Endothelial cell of umbilical vein (primary cell): ENCODE measurements around the gene MTCL1. TPM values are rescaled to one million over a fixed set of nuclear protein-coding genes. Genes with fewer than 3 reads are reported as not detected.

Experiments used
- BruUV-seq: library from RNA; stranded (reverse); fragments of 400-500 nt; replicated peaks from 2 replicates; lab custom pipeline; 2021; lab: Mats Ljungman, UMichigan
- CTCF ChIA-PET: fragments of 300-600, 350-600 bp; sonication (Branson Sonifier 250); formaldehyde crosslinking; loops from one replicate; lab custom pipeline; 2021; ENCODE audit warnings: antibody characterized with exemption, inconsistent platforms; lab: Charles Lee
- POLR2A ChIA-PET: fragments of 300-600, 350-600 bp; sonication (Branson Sonifier 250); formaldehyde crosslinking; loops from one replicate; lab custom pipeline; 2021; ENCODE audit warnings: antibody characterized with exemption, inconsistent platforms; lab: Charles Lee
- DNase-seq: peaks from one replicate; pipeline ENCODE4 v3.0.0-alpha.2; 2011; ENCODE audit warnings: low read depth, low spot score
- FAIRE-seq: peaks from 2 replicates; lab custom pipeline; 2011; peaks lifted over from hg19 to GRCh38; lab: Jason Lieb, UNC
- H2AFZ ChIP-seq: 2 replicates; pipeline ENCODE4 v1.6.0; 2012; ENCODE audit warnings: low read depth, low read length, control low read depth, inconsistent platforms
- H3K27ac ChIP-seq: 2 replicates; pipeline ENCODE4 v1.5.1; 2011; ENCODE audit warnings: low read depth, mild to moderate bottlenecking, control low read depth, low read length, moderate library complexity; ENCODE audit not compliant: insufficient read depth
- H3K27me3 ChIP-seq, 2 experiments: 2 replicates each; pipeline versions ENCODE4 v1.6.0 to v1.6.1; 2011; ENCODE audit warnings: low read length in 2 of 2, mixed read lengths in 1 of 2; ENCODE audit not compliant: control insufficient read depth in 2 of 2, insufficient read depth in 2 of 2
- H3K36me3 ChIP-seq, 2 experiments: 2 replicates in 1 of 2; 3 replicates in 1 of 2; pipeline ENCODE4 v1.5.1; 2011; ENCODE audit warnings: low read length in 2 of 2, mild to moderate bottlenecking in 1 of 2, moderate library complexity in 1 of 2; ENCODE audit not compliant: control insufficient read depth in 2 of 2, insufficient read depth in 2 of 2; ENCODE audit errors: extremely low read depth in 1 of 2
- H3K4me1 ChIP-seq: 3 replicates; pipeline ENCODE4 v1.5.1; 2011; ENCODE audit warnings: mild to moderate bottlenecking, low read length; ENCODE audit not compliant: control insufficient read depth, insufficient read depth; ENCODE audit errors: extremely low read depth
- H3K4me2 ChIP-seq: 2 replicates; pipeline ENCODE4 v1.6.1; 2011; ENCODE audit warnings: low read length, control low read depth, mixed read lengths; ENCODE audit not compliant: insufficient read depth
- H3K4me3 ChIP-seq, 3 experiments: fragments of 200-600 bp in 1 of 3; sonication (generic), shearing (Covaris generic) in 1 of 3; replicated peaks in 1 of 3; 2 replicates each; pipeline ENCODE4 v1.5.1; 2011 to 2016; ENCODE audit warnings: control low read depth in 3 of 3, low read length in 3 of 3, mild to moderate bottlenecking in 2 of 3, inconsistent platforms in 1 of 3, low read depth in 1 of 3, moderate library complexity in 1 of 3; ENCODE audit not compliant: insufficient read depth in 1 of 3
- H3K79me2 ChIP-seq: 2 replicates; pipeline ENCODE4 v1.6.0; 2012; ENCODE audit warnings: low read length, inconsistent platforms; ENCODE audit not compliant: control insufficient read depth, insufficient read depth
- H3K9ac ChIP-seq: replicated peaks from 2 replicates; pipeline ENCODE3; 2011; ENCODE audit warnings: low read length, control low read depth; ENCODE audit not compliant: insufficient read depth; ENCODE audit errors: extremely low read depth
- H3K9me1 ChIP-seq: replicated peaks from 3 replicates; pipeline ENCODE4 v1.6.0; 2011; ENCODE audit warnings: mild to moderate bottlenecking, low read length; ENCODE audit not compliant: control insufficient read depth, insufficient read depth; ENCODE audit errors: extremely low read depth
- H3K9me3 ChIP-seq: replicated peaks from 2 replicates; pipeline ENCODE4 v1.5.1; 2012; ENCODE audit warnings: low read length, inconsistent platforms; ENCODE audit not compliant: control insufficient read depth, insufficient read depth
- H4K20me1 ChIP-seq: replicated peaks from 2 replicates; pipeline ENCODE3; 2011; ENCODE audit warnings: mild to moderate bottlenecking, low read length; ENCODE audit not compliant: control insufficient read depth, insufficient read depth; ENCODE audit errors: extremely low read depth
- EZH2 ChIP-seq: IDR thresholded peaks from 2 replicates; pipeline ENCODE4 v1.6.1; 2012; ENCODE audit warnings: borderline replicate concordance, low read depth, mild to moderate bottlenecking, moderate library complexity, low read length, inconsistent platforms; ENCODE audit not compliant: severe bottlenecking
- FOS ChIP-seq: IDR thresholded peaks from 2 replicates; pipeline ENCODE4 v1.6.1; 2011; ENCODE audit warnings: mild to moderate bottlenecking, low read length, moderate library complexity, borderline replicate concordance; ENCODE audit not compliant: insufficient read depth
- GATA2 ChIP-seq: IDR thresholded peaks from 2 replicates; pipeline ENCODE4 v1.7.0; 2011; ENCODE audit warnings: low read depth, mild to moderate bottlenecking, moderate library complexity, mixed read lengths, low read length; ENCODE audit not compliant: insufficient read length, insufficient read depth
- JUN ChIP-seq: IDR thresholded peaks from 2 replicates; pipeline ENCODE4 v1.6.1; 2011; ENCODE audit warnings: borderline replicate concordance, low read depth; ENCODE audit not compliant: insufficient read length, insufficient read depth
- MYC ChIP-seq: IDR thresholded peaks from one replicate; pipeline ENCODE4 v1.6.1; 2011; ENCODE audit warnings: mild to moderate bottlenecking, low read depth, low read length
- POLR2A ChIP-seq: IDR thresholded peaks from 2 replicates; pipeline ENCODE4 v1.6.1; 2012; ENCODE audit warnings: low read depth, mild to moderate bottlenecking, control low read depth, low read length
- POLR2AphosphoS5 ChIP-seq: IDR thresholded peaks from 2 replicates; pipeline ENCODE4 v1.6.1; 2012; ENCODE audit warnings: low read depth, mild to moderate bottlenecking, control low read depth, low read length, moderate library complexity; ENCODE audit not compliant: insufficient read depth
- dilution Hi-C: fragments of 300-500 bp; cut with MboI; formaldehyde crosslinking; loops from one replicate; pipeline ENCODE4 v1.15.0; 2019; ENCODE audit warnings: low sequenced_read_pairs; ENCODE audit not compliant: extremely low pct_ligation_motif_present
- intact Hi-C: fragments of 100-400 bp; cut with micrococcal nuclease; formaldehyde crosslinking; loops from one replicate; pipeline ENCODE4 v1.10.0; 2022
- polyA plus RNA-seq, 4 experiments: library from polyadenylated mRNA; depleted of rRNA in 3 of 4; stranded (reverse) in 3 of 4; unstranded in 1 of 4; fragments of >200 nt; gene quantifications; 2 replicates each; pipeline versions ENCODE4 v1.2.1 to v1.2.3, GENCODE V29; 2011 to 2012; ENCODE audit warnings: missing spikeins in 1 of 4
- total RNA-seq: library from RNA; stranded (reverse); gene quantifications from 2 replicates; pipeline ENCODE4 v1.2.3, GENCODE V29; 2021
- TF ChIP-seq, protein P1 (sequence below), 2 donors: IDR thresholded peaks; 1 replicate in 1 of 2; 2 replicates in 1 of 2; pipeline ENCODE4 v1.5.1; 2011; ENCODE audit warnings: low read length in 2 of 2, mild to moderate bottlenecking in 2 of 2, moderate library complexity in 2 of 2, control low read depth in 1 of 2, inconsistent platforms in 1 of 2, low read depth in 1 of 2; ENCODE audit not compliant: insufficient read depth in 1 of 2; ENCODE audit errors: extremely low read depth in 1 of 2
- TF ChIP-seq, protein P2 (sequence below): IDR thresholded peaks from 2 replicates; pipeline ENCODE4 v1.6.1; 2011; ENCODE audit not compliant: insufficient read depth, insufficient read length

MTCL1 gene
- total and polyA plus RNA-seq, 2 donors (not counting 3 experiments of a cell fraction or from before 2014, with no cell fraction given) = 11.9 to 75.7 TPM

DNA sequence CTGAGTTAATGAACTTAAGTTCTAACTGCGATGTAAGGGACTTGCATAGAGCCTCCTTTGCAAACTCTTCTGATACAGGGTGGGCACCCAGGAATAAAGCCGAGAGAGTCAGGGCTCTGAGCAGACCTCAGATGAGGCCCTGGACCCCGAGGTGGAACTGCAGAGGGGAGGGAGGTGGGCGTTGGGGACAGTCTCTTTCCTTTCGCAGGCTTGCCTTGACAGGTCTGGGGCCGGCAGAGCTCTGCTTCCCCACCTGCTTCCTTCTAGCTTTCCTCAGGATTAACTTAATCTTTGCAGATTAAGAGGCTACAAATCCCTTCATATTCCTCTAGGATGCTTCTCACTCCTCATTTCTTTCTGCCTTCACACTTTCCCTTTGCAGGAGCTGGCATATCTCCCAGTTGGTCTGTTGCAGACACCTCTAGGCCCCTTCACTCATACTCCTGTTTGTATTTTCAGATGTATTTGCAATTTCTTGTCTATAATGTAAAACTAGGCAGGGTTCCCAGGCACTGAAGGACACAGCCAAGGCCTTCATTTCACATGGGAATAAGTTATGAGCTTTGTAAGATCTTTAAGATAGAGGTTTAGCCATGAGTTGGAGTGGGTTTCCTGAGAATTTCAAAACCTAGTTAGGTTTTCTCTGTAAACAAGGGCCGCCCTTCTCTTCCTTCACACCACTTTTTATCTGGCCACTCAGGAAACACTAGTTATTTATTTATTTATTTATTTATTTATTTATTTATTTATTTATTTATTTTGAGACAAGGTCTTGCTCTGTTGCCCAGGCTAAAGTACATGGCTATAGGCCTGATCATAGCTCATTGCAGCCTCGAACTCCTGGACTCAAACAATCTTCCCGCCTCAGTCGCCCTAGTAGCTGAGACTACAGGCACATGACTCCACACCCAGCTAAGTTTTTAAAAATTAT, 70.9 kb downstream of the MTCL1 start:
- H4K20me1 ChIP-seq = no peaks in the 10 kb centered on the region
- H3K27me3 ChIP-seq = no peaks in the 10 kb centered on the region
- no peak overlapping the region for H2AFZ ChIP-seq
- H3K4me3 ChIP-seq = no peak overlapping the region
- CTCF ChIA-PET = interaction anchor here (0.6 to 2.6 kb wide), 12 partner anchors 11 to 212 kb away, joined by 3 to 8 read pairs (median 4); no protein-coding TSS in a partner anchor
- no peak overlapping the region for H3K9ac ChIP-seq
- no peaks in the 10 kb centered on the region for H3K9me1 ChIP-seq
- intact Hi-C loops (no loop called here), dilution Hi-C loops (no loop called here)
- H3K4me1 ChIP-seq = peaks cover 11% of the 10 kb centered on the region
- peaks cover 2% of the 10 kb centered on the region for H3K79me2 ChIP-seq
- peaks cover 2 to 3% of the 10 kb centered on the region in 2 experiments for H3K36me3 ChIP-seq
- no TSS peak for BruUV-seq
- no peak overlapping the region for H3K27ac ChIP-seq
- no peak overlapping the region for H3K4me2 ChIP-seq
- no peaks in the 10 kb centered on the region for H3K9me3 ChIP-seq
- DNase-seq (peak; percentile 20), FAIRE-seq (no peak)
- TF ChIP-seq POLR2A (no peak), POLR2AphosphoS5 (no peak), FOS (no peak), GATA2 (no peak), EZH2 (no peak), JUN (no peak), MYC (no peak)
- TF ChIP-seq, protein P1, sequence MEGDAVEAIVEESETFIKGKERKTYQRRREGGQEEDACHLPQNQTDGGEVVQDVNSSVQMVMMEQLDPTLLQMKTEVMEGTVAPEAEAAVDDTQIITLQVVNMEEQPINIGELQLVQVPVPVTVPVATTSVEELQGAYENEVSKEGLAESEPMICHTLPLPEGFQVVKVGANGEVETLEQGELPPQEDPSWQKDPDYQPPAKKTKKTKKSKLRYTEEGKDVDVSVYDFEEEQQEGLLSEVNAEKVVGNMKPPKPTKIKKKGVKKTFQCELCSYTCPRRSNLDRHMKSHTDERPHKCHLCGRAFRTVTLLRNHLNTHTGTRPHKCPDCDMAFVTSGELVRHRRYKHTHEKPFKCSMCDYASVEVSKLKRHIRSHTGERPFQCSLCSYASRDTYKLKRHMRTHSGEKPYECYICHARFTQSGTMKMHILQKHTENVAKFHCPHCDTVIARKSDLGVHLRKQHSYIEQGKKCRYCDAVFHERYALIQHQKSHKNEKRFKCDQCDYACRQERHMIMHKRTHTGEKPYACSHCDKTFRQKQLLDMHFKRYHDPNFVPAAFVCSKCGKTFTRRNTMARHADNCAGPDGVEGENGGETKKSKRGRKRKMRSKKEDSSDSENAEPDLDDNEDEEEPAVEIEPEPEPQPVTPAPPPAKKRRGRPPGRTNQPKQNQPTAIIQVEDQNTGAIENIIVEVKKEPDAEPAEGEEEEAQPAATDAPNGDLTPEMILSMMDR (IDR thresholded peaks at IDR 0.05; ENCODE audit: extremely low read depth in 1 of 2, insufficient read depth in 1 of 2, low read depth in 1 of 2, low read length in 2 of 2) = no peak
- TF ChIP-seq, protein P2, sequence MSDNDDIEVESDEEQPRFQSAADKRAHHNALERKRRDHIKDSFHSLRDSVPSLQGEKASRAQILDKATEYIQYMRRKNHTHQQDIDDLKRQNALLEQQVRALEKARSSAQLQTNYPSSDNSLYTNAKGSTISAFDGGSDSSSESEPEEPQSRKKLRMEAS = no peak
- POLR2A ChIA-PET = no interaction called here
